ENCODE results near the gene SLC2A5.

Gene SLC2A5

DNA sequence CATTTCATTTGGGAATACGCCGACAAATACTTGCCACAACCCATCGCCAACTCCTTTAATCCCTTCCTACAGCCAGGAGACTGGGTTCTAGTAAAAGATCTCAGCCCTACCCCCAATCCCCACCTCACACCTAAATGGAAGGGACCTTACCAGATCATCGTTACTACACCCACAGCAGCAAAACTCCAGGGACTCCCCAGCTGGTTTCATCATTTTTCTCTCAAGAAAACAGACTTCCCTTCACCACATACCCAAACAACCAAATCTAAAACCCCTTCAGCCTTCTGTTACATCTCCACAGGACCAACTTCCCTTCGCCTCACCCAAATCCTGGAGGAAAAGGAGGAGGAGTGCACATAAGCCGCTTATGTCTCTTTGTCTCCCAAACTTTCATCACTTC lies 23.7 kb upstream of the SLC2A5 start:
- in situ Hi-C loops (cut with HindIII; ENCODE audit: low sequenced_read_pairs) = no loop called here

GRCh38 chr1:9088807-9089206 lies 19.4 kb upstream of the SLC2A5 start:
- in situ Hi-C loops (cut with HindIII; ENCODE audit: low sequenced_read_pairs) = no loop called here

GRCh38 chr1:9087411-9088125 lies 18.1 kb upstream of the SLC2A5 start:
- in situ Hi-C loops (cut with HindIII; ENCODE audit: low sequenced_read_pairs) = no loop called here

DNA sequence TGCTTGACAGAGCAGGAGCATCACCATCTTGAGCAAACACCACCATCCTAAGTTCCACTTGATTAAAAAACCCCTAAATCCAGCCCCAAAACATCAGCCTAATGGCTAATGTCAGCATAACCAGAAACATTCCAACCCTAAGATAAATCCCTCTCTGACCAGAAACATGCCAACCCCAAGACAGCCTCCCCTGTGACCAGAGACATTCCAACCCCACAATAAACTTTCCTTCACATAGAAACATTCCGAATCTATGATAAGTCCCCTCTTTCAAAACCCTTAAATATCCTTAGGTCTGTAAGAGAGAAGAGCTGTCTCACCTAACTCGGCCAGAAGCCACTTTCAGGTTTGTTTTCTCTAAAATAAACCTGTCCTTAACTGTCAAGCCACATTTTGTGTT lies 17.4 kb upstream of the SLC2A5 start:
- in situ Hi-C loops (cut with HindIII; ENCODE audit: low sequenced_read_pairs) = no loop called here

DNA sequence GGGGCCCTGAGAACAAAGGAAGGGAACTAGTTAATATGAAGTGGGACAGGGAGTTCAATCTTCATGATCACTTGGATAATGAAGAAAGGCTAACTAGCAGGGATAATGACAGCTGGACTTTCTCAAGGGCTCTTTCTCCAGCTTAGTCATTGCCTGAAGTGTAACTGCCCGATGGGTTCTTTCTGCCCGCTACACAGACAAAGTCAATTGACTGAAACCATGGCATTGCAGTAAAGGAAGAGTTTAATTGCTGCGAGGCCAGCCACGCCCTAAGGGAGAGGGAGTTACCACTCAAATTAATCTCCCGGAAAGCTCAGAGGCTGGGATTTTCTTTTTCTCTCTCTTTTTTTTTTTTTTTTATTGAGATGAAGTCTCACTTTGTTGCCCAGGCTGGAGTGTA lies 16.6 kb upstream of the SLC2A5 start:
- in situ Hi-C loops (cut with HindIII; ENCODE audit: low sequenced_read_pairs) = no loop called here

GRCh38 chr1:9085306-9085940 lies 16.0 kb upstream of the SLC2A5 start:
- in situ Hi-C loops (cut with HindIII; ENCODE audit: low sequenced_read_pairs) = no loop called here

GRCh38 chr1:9084906-9085305 lies 15.5 kb upstream of the SLC2A5 start:
- in situ Hi-C loops (cut with HindIII; ENCODE audit: low sequenced_read_pairs) = no loop called here

GRCh38 chr1:9081473-9081872 lies 12.0 kb upstream of the SLC2A5 start:
- in situ Hi-C loops (cut with HindIII; ENCODE audit: low sequenced_read_pairs) = no loop called here

GRCh38 chr1:9080705-9081291 lies 11.4 kb upstream of the SLC2A5 start:
- in situ Hi-C loops (cut with HindIII; ENCODE audit: low sequenced_read_pairs) = no loop called here

- in situ Hi-C loops (cut with HindIII; ENCODE audit: low sequenced_read_pairs) = no loop called here
Measured at GRCh38 chr1:9079988-9080704, 10.7 kb upstream of the SLC2A5 start.

- in situ Hi-C loops (cut with HindIII; ENCODE audit: low sequenced_read_pairs) = no loop called here
Measured at GRCh38 chr1:9078752-9079500, 9.5 kb upstream of the SLC2A5 start.

DNA sequence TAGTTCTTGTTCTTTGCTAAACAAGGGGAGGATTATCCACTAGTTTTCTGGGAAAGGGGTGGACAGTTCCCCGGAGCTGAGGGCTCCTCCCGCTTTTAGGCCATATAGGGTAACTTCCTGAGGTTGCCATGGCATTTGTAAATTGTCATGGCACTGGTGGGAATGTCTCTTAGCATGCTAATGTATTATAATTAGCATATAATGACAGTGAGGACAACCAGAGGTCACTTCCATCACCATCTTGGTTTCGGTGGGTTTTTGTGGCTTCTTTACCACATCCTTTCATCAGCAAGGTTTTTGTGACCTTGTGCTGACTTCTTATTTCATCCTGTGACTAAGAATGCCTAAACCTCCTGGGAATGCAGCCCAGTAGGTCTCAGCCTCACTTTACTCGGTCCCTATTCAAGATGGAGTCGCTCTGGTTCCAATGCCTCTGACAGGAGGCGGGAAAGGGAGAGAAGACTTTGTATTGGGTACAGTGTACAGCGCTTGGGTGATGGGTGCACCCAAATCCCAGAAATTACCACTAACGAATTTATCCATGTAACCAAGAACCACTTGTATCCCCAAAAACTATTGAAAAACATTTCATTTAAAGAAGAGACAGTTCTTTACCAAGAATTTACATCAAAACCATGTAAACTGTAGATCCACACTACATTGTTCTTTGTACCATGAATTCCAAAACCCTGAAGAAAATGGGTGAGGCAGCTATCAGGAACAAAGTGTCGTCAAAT lies 8.7 kb upstream of the SLC2A5 start:
- in situ Hi-C loops (cut with HindIII; ENCODE audit: low sequenced_read_pairs) = no loop called here

DNA sequence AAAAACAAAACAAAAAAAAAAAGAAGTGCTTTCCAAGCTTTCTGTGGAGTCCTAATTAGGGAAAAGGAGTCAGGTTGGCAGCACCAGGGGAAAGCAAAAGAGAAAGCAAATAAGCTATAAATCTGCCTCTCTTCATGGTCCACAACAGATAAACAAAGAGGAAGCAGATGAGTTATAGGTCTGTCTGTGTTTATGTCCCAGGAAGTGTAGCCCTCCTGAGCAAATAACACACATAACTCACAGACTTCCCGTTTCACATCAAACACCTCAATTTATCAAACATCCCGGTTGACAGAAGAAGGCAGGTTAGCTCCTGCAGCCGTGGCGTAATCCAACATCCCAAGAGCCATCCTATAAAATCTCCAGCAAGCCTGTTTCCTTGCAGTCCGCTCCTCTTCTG lies 5.6 kb upstream of the SLC2A5 start:
- in situ Hi-C loops (cut with HindIII; ENCODE audit: low sequenced_read_pairs) = no loop called here

DNA sequence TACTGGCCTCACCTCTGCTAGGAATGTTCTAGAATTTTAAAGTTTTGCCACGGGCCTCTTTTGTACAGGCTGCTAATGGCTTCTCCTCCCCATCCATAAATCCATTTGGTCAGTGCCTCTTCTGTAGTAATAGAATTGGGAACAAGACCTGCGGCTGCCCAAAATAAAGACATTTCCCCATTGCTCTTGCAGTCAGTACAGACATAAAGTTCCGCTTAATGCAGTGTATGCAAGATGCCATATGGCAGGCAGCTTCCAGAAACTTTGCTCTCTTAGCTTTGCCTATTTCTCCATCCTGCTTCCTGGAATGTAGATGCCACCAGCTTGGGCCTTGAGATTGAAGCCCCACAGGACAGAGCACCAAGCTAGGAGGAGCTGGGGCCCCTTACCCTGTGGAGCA lies 3.7 kb upstream of the SLC2A5 start:
- in situ Hi-C loops (cut with HindIII; ENCODE audit: low sequenced_read_pairs) = no loop called here

GRCh38 chr1:9071554-9072235 lies 2.3 kb upstream of the SLC2A5 start:
- in situ Hi-C loops (cut with HindIII; ENCODE audit: low sequenced_read_pairs) = no loop called here

DNA sequence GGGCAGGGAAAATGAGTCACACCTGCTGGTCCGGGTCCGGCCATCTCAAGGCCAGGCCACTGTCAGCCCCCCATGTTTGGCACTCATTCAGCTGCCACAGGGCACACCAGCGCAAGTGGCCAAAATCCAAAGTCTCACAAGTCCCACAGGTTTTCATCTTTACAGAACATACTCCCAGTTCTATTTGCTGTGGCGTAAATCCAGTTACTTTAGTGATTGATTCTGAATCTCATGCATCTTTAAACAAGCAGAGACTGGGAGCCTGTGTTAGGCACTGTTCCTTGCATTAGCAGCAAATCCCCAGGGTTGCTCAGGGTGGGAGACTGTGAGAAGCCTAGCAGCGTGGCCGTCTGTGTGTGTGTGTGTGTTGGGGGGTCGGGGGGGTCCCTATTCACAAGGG lies 1.1 kb upstream of the SLC2A5 start:
- in situ Hi-C loops (cut with HindIII; ENCODE audit: low sequenced_read_pairs) = no loop called here

DNA sequence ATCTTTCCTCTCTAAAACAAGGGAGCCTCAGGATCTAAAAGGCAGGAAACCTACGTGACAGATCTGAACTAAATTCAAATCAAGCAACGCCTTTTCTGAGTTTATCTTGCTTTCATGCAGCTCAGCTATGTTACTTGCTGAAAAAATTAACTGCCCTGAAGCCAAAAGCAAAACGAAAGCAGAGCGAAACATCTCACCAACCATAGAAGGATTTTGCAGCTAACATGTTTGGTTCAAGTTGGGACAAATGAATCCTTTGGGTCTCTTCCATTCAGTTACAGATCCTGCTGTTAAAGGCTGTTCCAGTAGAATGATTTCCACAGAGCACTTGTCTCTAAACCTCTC lies 482 bp downstream of the SLC2A5 start:
- in situ Hi-C loops (cut with HindIII; ENCODE audit: low sequenced_read_pairs) = no loop called here

GRCh38 chr1:9066945-9067807 lies 2.3 kb downstream of the SLC2A5 start:
- in situ Hi-C loops (cut with HindIII; ENCODE audit: low sequenced_read_pairs) = no loop called here

DNA sequence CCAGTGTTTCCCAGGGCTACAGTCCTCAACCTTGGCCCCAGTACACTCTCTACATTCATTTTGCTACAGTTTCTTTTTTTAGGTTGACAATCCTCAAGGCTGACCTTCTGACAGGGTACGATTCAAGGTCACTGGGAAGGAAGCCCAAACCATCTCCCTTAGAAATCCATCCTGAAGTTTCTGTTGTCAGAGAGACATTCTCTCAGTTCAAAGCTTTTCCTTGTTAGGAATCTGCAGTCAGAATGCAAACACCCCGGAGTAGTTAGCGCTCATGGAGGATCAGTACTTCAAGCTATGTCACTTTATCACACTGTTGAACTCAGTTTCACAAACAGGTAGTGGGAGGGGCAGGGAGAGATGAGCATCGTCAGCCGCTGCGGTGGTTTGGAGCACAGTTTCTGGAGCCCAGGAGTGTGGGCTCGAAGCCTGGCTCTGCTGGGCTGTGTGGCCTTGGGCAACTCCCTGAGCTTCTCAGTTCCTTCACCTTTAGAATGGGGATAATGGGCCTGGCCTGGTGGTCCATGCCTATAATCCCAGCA lies 4.2 kb downstream of the SLC2A5 start:
- in situ Hi-C loops (cut with HindIII; ENCODE audit: low sequenced_read_pairs) = no loop called here

Measured in endothelial cell of hepatic sinusoid (primary cell).